HEK293T (cell line): ENCODE results near the gene LRRTM4.
A peak's percentile ranks its signal among the peaks of the same experiment; 100 is the strongest.
"Not testable (repeated sequence)": the region's sequence is repeated elsewhere in the genome, so short reads cannot be mapped to it uniquely, and the experiment has no call there.

Source experiments
- CTCF ChIA-PET: fragments of 350-600 bp; formaldehyde crosslinking; extraction: SDS; loops from one replicate; lab custom pipeline; 2021; ENCODE audit warnings: antibody characterized with exemption, inconsistent platforms; lab: Yijun Ruan, JAX
- POLR2A ChIA-PET: fragments of 350-600 bp; formaldehyde crosslinking; extraction: SDS; loops from one replicate; lab custom pipeline; 2020; ENCODE audit warnings: antibody characterized with exemption, inconsistent platforms; lab: Yijun Ruan, JAX
- DNase-seq: peaks from one replicate; pipeline ENCODE4 v3.0.0; 2012; ENCODE audit warnings: mixed read lengths; ENCODE audit errors: extremely low spot score
- ARNT ChIP-seq: fragments of 450-650 bp; IDR thresholded peaks from 2 replicates; pipeline ENCODE4 v1.6.1; 2017; ENCODE audit warnings: mild to moderate bottlenecking
- BHLHE40 ChIP-seq: fragments of 450-650 bp; IDR thresholded peaks from 2 replicates; pipeline ENCODE4 v1.6.1; 2016; ENCODE audit warnings: mild to moderate bottlenecking, moderate library complexity, borderline replicate concordance
- CTBP1 ChIP-seq: fragments of 450-650 bp; IDR thresholded peaks from 2 replicates; pipeline ENCODE4 v1.6.1; 2016; ENCODE audit warnings: borderline replicate concordance
- ELF4 ChIP-seq: fragments of 450-650 bp; IDR thresholded peaks from 2 replicates; pipeline ENCODE4 v1.6.1; 2017; ENCODE audit warnings: antibody characterized with exemption
- FOXA1 ChIP-seq: fragments of 450-650 bp; IDR thresholded peaks from 2 replicates; pipeline ENCODE4 v1.6.1; 2016; ENCODE audit warnings: mild to moderate bottlenecking
- FOXK2 ChIP-seq: fragments of 450-650 bp; IDR thresholded peaks from 2 replicates; pipeline ENCODE4 v1.6.1; 2016; ENCODE audit warnings: mild to moderate bottlenecking
- FOXM1 ChIP-seq: fragments of 450-650 bp; IDR thresholded peaks from 2 replicates; pipeline ENCODE4 v1.6.1; 2017; ENCODE audit warnings: mild to moderate bottlenecking, borderline replicate concordance
- HDGF ChIP-seq: fragments of 450-650 bp; IDR thresholded peaks from 2 replicates; pipeline ENCODE4 v1.6.1; 2017; ENCODE audit warnings: antibody characterized with exemption, borderline replicate concordance
- L3MBTL2 ChIP-seq: fragments of 450-650 bp; conservative IDR thresholded peaks from 2 replicates; pipeline ENCODE4 v1.6.1; 2016; ENCODE audit warnings: mild to moderate bottlenecking
- LEF1 ChIP-seq: fragments of 450-650 bp; IDR thresholded peaks from 2 replicates; pipeline ENCODE4 v1.6.1; 2017; ENCODE audit warnings: mild to moderate bottlenecking, borderline replicate concordance
- NFRKB ChIP-seq: fragments of 450-650 bp; IDR thresholded peaks from 2 replicates; pipeline ENCODE4 v1.6.1; 2016; ENCODE audit warnings: mild to moderate bottlenecking, moderate library complexity
- PKNOX1 ChIP-seq: fragments of 450-650 bp; IDR thresholded peaks from 2 replicates; pipeline ENCODE4 v1.6.1; 2016
- SP1 ChIP-seq: fragments of 450-650 bp; IDR thresholded peaks from 2 replicates; pipeline ENCODE4 v1.6.1; 2017
- SUZ12 ChIP-seq: fragments of 450-650 bp; IDR thresholded peaks from 2 replicates; pipeline ENCODE4 v1.6.1; 2016; ENCODE audit warnings: mild to moderate bottlenecking
- TARDBP ChIP-seq: fragments of 450-650 bp; IDR thresholded peaks from 2 replicates; pipeline ENCODE4 v1.6.1; 2016
- ZNF384 ChIP-seq: fragments of 450-650 bp; IDR thresholded peaks from 2 replicates; pipeline ENCODE4 v1.6.1; 2016

LRRTM4 gene

DNA sequence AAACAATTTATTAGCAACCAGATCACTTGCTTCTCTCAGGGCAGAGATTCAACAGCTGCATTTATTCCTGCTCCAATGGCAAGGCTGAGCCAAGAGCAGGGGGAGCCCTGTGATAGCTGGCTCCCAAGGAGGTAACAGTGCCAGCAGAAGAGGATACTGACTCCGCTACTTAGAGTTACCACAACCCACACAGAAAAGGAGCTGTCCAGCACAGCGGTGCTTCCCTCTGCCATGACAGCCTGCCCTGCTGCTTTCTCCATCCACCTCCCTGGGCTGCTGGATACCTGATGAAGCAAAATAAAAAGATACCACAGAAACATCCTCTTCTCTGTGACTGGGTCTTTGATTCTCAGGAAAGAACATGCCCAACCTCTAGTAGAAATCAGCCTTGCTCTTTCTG, 467.2 kb downstream of the LRRTM4 start:
- TF ChIP-seq LEF1 (no peak), SUZ12 (no peak), NFRKB (no peak), ZNF384 (no peak), BHLHE40 (no peak), PKNOX1 (no peak), L3MBTL2 (no peak), FOXA1 (no peak), FOXK2 (no peak), SP1 (no peak)
- ChIA-PET POLR2A (no interaction called here), CTCF (no interaction called here)
- DNase-seq = peak; percentile 4

DNA sequence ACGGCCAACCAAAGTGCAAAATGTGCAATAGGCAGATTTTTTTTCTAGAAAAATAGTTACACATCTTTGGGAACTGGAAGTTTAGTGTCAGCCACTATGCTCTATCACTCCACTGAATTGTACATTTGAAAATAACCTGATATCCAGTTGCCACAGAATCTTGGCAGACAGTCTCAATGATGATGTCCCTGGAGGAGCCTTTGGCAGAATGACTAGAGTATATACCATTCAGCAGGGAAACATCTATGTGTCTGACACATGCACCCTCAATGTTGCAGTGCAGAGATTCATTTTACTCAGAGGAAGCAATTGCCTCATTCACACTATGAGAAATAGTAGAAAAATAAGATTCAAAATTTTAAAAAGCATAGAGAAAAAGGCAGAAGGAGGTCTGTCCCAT, 475.8 kb downstream of the LRRTM4 start:
- no peak for TF ChIP-seq ARNT
- no peak for TF ChIP-seq SP1
- TF ChIP-seq HDGF = no peak
- TF ChIP-seq TARDBP = no peak
- TF ChIP-seq FOXK2 = no peak
- TF ChIP-seq SUZ12 = no peak
- TF ChIP-seq FOXM1 = no peak
- TF ChIP-seq BHLHE40 = no peak
- TF ChIP-seq L3MBTL2 = no peak
- no peak for TF ChIP-seq ELF4
- no peak for TF ChIP-seq CTBP1
- no peak for TF ChIP-seq FOXA1
- no peak for TF ChIP-seq NFRKB
- no peak for TF ChIP-seq LEF1
- no peak for TF ChIP-seq ZNF384
- no peak for TF ChIP-seq PKNOX1
- ChIA-PET CTCF (no interaction called here), POLR2A (no interaction called here)
- DNase-seq = no peak

DNA sequence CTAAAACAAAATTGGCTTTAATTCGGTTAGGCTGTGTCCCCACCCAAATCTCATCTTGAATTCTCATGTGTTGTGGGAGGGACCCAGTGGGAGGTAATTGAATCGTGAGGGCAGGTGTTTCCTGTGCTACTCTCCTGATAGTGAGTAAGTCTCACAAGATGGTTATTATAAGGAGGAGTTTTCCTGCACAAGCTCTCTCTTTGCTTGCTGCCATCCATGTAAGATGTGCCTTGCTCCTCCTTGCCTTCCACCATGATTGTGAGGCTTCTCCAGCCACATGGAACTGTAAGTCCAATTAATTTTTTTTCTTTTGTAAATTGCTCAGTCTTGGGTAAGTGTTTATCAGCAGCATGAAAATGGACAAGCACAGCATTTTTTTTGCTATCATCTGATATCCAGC, 476.7 kb downstream of the LRRTM4 start:
- CTCF ChIA-PET, POLR2A ChIA-PET, DNase-seq: not testable (repeated sequence)

- ChIA-PET CTCF (no interaction called here), POLR2A (no interaction called here)
- TF ChIP-seq FOXK2 (no peak), FOXA1 (no peak), BHLHE40 (no peak), SUZ12 (no peak), PKNOX1 (no peak), NFRKB (no peak), CTBP1 (no peak), LEF1 (no peak), FOXM1 (no peak), HDGF (no peak), TARDBP (no peak), ELF4 (no peak), ZNF384 (no peak), L3MBTL2 (no peak)
- DNase-seq = no peak
Measured at GRCh38 chr2:77034445-77034844, 487.7 kb downstream of the LRRTM4 start.

GRCh38 chr2:77029237-77029636, 492.9 kb downstream of the LRRTM4 start:
- CTCF ChIA-PET, POLR2A ChIA-PET, DNase-seq: not testable (repeated sequence)

- ChIA-PET POLR2A (no interaction called here), CTCF (no interaction called here)
- DNase-seq = no peak
- TF ChIP-seq FOXA1 = no peak
- no peak for TF ChIP-seq TARDBP
- no peak for TF ChIP-seq L3MBTL2
- no peak for TF ChIP-seq ARNT
- no peak for TF ChIP-seq FOXM1
- TF ChIP-seq FOXK2 = no peak
- no peak for TF ChIP-seq SUZ12
- TF ChIP-seq BHLHE40 = no peak
- no peak for TF ChIP-seq HDGF
- TF ChIP-seq NFRKB = no peak
- TF ChIP-seq ELF4 = no peak
- no peak for TF ChIP-seq ZNF384
Measured at GRCh38 chr2:77028032-77028600, 494.1 kb downstream of the LRRTM4 start.

DNA sequence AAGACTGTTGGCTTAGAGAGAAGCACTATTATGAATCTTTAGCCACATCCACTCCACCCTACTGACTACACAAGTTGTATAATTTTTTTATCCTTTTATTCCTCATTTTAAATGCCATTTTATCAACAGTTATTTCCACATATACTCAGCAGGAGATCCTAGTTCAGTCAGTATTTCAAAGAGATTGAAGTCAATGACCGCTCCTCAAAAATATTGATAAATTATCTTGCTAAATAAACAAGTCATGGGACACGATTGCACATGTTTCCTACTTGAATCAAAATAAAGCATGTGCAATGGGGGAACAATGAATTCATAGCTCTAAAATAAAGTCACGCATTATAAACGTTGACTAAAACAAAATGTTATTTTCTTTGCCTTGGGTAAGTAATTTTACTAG, 496.5 kb downstream of the LRRTM4 start:
- no peak for TF ChIP-seq BHLHE40
- no peak for TF ChIP-seq SUZ12
- TF ChIP-seq PKNOX1 = no peak
- TF ChIP-seq ELF4 = no peak
- TF ChIP-seq FOXK2 = no peak
- TF ChIP-seq ZNF384 = no peak
- TF ChIP-seq TARDBP = no peak
- no peak for TF ChIP-seq SP1
- TF ChIP-seq FOXM1 = no peak
- no peak for TF ChIP-seq CTBP1
- ChIA-PET POLR2A (no interaction called here), CTCF (no interaction called here)
- no peak for DNase-seq
